ENCODE results near the gene PODXL. TPM values are rescaled to one million over a fixed set of nuclear protein-coding genes. Genes with fewer than 3 reads are reported as not detected.

Gene PODXL
- total and polyA plus RNA-seq, 2 experiments from 2014 or later: 220 to 727 TPM

DNA sequence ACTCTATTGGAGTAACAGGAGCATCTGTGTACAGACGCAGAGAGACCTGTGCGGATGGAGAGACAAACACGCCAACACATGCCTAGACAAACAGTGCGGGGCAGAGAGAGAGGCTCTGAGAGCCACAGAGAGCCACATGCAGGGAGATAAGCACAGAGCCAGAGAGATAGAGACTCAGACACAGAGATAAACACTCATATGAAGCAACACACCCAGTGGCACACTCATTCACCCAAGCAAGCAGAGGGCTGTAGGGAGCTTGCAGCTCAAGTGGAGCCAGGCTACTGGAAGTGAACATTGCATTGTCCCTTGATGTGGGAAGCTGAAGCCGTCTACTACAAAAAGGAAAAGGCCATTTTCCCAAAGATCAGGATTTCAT is 46.6 kb upstream of the PODXL start (continued):
- TF ChIP-seq, protein P1, sequence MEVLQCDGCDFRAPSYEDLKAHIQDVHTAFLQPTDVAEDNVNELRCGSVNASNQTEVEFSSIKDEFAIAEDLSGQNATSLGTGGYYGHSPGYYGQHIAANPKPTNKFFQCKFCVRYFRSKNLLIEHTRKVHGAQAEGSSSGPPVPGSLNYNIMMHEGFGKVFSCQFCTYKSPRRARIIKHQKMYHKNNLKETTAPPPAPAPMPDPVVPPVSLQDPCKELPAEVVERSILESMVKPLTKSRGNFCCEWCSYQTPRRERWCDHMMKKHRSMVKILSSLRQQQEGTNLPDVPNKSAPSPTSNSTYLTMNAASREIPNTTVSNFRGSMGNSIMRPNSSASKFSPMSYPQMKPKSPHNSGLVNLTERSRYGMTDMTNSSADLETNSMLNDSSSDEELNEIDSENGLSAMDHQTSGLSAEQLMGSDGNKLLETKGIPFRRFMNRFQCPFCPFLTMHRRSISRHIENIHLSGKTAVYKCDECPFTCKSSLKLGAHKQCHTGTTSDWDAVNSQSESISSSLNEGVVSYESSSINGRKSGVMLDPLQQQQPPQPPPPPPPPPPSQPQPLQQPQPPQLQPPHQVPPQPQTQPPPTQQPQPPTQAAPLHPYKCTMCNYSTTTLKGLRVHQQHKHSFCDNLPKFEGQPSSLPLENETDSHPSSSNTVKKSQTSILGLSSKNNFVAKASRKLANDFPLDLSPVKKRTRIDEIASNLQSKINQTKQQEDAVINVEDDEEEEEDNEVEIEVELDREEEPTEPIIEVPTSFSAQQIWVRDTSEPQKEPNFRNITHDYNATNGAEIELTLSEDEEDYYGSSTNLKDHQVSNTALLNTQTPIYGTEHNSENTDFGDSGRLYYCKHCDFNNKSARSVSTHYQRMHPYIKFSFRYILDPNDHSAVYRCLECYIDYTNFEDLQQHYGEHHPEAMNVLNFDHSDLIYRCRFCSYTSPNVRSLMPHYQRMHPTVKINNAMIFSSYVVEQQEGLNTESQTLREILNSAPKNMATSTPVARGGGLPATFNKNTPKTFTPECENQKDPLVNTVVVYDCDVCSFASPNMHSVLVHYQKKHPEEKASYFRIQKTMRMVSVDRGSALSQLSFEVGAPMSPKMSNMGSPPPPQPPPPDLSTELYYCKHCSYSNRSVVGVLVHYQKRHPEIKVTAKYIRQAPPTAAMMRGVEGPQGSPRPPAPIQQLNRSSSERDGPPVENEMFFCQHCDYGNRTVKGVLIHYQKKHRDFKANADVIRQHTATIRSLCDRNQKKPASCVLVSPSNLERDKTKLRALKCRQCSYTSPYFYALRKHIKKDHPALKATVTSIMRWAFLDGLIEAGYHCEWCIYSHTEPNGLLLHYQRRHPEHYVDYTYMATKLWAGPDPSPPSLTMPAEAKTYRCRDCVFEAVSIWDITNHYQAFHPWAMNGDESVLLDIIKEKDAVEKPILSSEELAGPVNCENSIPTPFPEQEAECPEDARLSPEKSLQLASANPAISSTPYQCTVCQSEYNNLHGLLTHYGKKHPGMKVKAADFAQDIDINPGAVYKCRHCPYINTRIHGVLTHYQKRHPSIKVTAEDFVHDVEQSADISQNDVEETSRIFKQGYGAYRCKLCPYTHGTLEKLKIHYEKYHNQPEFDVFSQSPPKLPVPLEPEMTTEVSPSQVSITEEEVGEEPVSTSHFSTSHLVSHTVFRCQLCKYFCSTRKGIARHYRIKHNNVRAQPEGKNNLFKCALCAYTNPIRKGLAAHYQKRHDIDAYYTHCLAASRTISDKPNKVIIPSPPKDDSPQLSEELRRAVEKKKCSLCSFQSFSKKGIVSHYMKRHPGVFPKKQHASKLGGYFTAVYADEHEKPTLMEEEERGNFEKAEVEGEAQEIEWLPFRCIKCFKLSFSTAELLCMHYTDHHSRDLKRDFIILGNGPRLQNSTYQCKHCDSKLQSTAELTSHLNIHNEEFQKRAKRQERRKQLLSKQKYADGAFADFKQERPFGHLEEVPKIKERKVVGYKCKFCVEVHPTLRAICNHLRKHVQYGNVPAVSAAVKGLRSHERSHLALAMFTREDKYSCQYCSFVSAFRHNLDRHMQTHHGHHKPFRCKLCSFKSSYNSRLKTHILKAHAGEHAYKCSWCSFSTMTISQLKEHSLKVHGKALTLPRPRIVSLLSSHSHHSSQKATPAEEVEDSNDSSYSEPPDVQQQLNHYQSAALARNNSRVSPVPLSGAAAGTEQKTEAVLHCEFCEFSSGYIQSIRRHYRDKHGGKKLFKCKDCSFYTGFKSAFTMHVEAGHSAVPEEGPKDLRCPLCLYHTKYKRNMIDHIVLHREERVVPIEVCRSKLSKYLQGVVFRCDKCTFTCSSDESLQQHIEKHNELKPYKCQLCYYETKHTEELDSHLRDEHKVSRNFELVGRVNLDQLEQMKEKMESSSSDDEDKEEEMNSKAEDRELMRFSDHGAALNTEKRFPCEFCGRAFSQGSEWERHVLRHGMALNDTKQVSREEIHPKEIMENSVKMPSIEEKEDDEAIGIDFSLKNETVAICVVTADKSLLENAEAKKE (CRISPR knock-in tag; IDR thresholded peaks at IDR 0.05): no peak
- TF ChIP-seq EZH2 (IDR thresholded peaks at IDR 0.05; ENCODE audit: low read depth, unreplicated experiment): no peak
- TF ChIP-seq ZNF331 (CRISPR knock-in tag; IDR thresholded peaks at IDR 0.05; ENCODE audit: low read depth): no peak
- no peak for TF ChIP-seq STAT1 (IDR thresholded peaks at IDR 0.05; ENCODE audit: unreplicated experiment)
- TF ChIP-seq, protein P2, sequence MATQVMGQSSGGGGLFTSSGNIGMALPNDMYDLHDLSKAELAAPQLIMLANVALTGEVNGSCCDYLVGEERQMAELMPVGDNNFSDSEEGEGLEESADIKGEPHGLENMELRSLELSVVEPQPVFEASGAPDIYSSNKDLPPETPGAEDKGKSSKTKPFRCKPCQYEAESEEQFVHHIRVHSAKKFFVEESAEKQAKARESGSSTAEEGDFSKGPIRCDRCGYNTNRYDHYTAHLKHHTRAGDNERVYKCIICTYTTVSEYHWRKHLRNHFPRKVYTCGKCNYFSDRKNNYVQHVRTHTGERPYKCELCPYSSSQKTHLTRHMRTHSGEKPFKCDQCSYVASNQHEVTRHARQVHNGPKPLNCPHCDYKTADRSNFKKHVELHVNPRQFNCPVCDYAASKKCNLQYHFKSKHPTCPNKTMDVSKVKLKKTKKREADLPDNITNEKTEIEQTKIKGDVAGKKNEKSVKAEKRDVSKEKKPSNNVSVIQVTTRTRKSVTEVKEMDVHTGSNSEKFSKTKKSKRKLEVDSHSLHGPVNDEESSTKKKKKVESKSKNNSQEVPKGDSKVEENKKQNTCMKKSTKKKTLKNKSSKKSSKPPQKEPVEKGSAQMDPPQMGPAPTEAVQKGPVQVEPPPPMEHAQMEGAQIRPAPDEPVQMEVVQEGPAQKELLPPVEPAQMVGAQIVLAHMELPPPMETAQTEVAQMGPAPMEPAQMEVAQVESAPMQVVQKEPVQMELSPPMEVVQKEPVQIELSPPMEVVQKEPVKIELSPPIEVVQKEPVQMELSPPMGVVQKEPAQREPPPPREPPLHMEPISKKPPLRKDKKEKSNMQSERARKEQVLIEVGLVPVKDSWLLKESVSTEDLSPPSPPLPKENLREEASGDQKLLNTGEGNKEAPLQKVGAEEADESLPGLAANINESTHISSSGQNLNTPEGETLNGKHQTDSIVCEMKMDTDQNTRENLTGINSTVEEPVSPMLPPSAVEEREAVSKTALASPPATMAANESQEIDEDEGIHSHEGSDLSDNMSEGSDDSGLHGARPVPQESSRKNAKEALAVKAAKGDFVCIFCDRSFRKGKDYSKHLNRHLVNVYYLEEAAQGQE (IDR thresholded peaks at IDR 0.05; ENCODE audit: unreplicated experiment): no peak
- no peak for TF ChIP-seq CREB1 (CRISPR knock-in tag; IDR thresholded peaks at IDR 0.05; ENCODE audit: low read depth)
- TF ChIP-seq JUNB (IDR thresholded peaks at IDR 0.05; ENCODE audit: unreplicated experiment): no peak
- no peak for TF ChIP-seq POLR2AphosphoS5 (IDR thresholded peaks at IDR 0.05; ENCODE audit: low read depth)
